K562 (cell line): ENCODE results near the gene PRDM16.

Experiments
- HSF4 ChIP-seq: fragments of 250-450 bp; sonication (Bioruptor Pico); IDR thresholded peaks from 2 replicates; pipeline ENCODE4 v2.1.2; 2022; ENCODE audit warnings: mild to moderate bottlenecking, moderate library complexity, borderline replicate concordance
- ZNF175 ChIP-seq: fragments of 200-800 bp; sonication (Bioruptor generic); IDR thresholded peaks from 2 replicates; pipeline ENCODE4 v1.6.1; 2016; ENCODE audit warnings: low read depth, mild to moderate bottlenecking, missing genetic modification characterization, missing compliant biosample characterization

GRCh38 chr1:3323796-3324703 lies 255.0 kb downstream of the PRDM16 start:
- TF ChIP-seq HSF4 (CRISPR knock-in tag) (no peak), ZNF175 (CRISPR knock-in tag) (no peak)
